HG02759 (cell line): ENCODE results near the gene TBATA.

ENCODE experiments used
- ATAC-seq: cut with Tn5 transposase; IDR thresholded peaks from one replicate; pipeline ENCODE4 v1.9.1; 2021; ENCODE audit warnings: mild to moderate bottlenecking, moderate library complexity; ENCODE audit not compliant: unreplicated experiment

Gene TBATA, protein sequence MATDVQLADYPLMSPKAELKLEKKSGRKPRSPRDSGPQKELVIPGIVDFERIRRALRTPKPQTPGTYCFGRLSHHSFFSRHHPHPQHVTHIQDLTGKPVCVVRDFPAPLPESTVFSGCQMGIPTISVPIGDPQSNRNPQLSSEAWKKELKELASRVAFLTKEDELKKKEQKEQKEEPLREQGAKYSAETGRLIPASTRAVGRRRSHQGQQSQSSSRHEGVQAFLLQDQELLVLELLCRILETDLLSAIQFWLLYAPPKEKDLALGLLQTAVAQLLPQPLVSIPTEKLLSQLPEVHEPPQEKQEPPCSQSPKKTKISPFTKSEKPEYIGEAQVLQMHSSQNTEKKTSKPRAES

DNA sequence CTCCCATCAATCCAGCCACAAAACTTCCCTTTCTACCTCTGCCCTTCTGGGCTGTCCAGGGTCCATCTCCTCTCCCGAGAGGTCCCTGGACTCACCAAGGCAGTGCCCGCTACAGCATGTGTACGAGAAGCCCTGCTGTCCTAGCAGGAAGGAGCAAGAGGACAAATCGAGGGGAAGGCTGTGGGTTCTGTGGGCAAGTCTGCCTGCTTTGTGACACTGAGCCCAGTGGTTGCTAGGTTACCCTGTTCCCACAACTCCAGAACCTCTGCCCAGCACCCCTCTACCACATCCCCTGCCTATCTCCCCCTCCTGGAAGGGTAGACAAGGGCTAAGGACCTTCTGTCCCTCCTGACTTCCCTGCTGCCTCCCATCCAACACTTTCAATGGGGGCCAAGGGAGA lies at the start of gene TBATA:
TBATA (minus strand) TSS at position 188 of the 400 bp plus-strand sequence. CDS start 1,998 bp downstream, outside the sequence.
- ATAC-seq: no peak

- no peak for ATAC-seq
These were observed 49.4 kb upstream of the TBATA start for GRCh38 chr10:70834441-70835151.

- no peak for ATAC-seq
These were observed 48.8 kb upstream of the TBATA start for GRCh38 chr10:70834021-70834420.

DNA sequence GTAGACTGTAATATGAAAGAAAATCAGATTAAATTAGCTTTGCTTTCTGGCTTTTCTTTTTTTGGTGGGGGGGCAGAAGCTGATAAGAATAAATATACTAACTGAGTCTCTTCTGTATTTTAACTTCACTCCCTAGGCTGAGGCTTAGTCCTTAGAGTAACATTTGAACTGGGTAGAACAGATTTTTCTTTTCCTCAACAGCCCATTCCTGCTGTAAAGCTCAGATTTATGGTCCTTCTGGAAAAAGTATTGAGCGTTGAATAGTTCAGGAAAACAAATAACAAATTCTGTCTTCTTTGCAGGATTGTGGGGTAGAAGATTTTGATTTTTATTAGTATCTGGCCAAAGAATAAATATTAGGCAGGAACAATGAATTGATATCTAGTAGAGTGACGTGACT lies 48.4 kb upstream of the TBATA start:
- ATAC-seq: no peak

- no peak for ATAC-seq
These were observed 47.8 kb upstream of the TBATA start for GRCh38 chr10:70832852-70833528.

DNA sequence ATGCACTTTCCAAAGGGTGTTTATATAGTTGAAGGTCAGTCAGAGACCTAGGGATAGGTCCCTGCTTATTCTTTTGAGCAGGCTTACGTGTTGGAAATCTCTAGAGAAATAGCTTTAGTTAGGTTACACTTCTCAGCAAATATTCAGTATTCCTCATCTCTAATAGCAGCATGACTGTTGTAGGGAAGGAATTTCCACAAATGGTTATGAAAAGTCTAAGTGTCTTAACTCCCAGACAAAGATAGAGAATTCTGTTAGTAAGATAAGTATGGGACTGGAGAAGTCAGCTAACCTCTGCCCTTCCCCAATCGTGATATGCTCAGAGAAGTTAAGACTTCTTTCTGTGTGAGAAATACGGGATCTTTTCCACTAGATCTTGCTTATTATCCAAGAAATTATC lies 47.0 kb upstream of the TBATA start:
- no peak for ATAC-seq

DNA sequence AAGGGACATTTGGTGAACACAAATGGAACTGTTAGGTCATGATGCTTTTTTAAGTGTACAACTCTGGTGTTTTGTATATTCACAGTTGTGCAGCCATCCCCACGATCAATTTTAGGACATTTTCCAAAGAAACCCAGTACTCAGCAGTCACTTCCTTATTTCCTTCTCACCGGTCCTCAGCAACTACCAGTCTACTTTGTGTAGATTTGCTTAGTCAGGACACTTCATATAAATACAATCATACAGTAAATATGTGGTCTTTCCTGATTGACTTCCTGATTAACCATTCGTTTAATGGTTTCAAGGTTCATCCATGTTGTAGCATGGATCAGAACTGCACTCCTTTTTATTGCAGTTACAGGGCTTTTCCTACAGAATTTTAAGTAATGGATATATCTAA lies 45.0 kb upstream of the TBATA start:
- ATAC-seq: no peak

DNA sequence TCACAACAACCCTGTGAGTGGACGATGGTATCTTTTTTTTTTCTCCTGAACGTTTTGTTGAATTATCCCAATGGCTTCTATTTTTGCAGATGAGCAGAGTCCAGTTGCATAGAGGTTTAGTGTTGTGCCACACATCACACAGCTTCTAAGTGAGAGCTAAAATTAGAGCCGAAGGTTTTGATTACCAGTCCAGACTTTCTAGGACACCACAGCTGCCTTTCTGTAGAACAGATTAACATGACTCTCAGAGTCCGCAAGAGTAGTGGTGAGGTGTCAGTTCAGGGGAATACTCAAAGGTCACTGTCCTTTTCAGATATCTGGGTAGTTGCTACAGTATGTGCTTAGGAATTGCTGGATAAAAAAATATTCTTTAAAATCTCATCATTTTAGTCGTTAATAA lies 44.4 kb upstream of the TBATA start:
- no peak for ATAC-seq

GRCh38 chr10:70828923-70829322 lies 43.7 kb upstream of the TBATA start:
- no peak for ATAC-seq

DNA sequence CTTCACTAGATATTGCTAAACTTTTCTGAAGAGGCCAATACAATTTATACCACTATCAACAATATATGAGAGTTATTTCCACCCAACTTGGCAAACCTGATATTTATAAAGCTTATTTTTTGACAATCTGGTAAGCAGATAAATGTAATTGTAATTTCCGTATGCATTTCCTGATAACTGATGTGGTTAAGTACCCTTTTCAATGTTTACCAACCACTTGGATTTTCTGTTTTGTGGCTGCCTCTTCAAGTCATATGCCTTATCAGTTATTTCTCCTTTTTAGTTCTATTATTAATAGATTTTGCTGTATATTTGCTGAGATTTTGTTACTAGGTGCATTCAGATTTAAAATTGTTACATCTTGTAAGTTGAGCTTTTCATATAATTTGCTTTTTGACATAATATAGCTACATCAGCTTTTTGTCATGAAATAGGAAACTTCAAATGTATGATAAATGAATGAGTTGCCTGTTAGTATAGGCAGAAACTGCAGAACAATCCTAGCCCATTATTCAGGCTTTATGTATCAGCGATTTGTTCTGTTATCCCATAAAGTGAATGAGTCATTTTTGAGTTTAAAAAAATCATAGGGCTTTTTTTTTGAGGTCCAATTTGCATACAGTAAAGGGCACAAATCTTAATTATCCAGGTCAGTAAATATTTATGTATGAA lies 42.0 kb upstream of the TBATA start:
- no peak for ATAC-seq

DNA sequence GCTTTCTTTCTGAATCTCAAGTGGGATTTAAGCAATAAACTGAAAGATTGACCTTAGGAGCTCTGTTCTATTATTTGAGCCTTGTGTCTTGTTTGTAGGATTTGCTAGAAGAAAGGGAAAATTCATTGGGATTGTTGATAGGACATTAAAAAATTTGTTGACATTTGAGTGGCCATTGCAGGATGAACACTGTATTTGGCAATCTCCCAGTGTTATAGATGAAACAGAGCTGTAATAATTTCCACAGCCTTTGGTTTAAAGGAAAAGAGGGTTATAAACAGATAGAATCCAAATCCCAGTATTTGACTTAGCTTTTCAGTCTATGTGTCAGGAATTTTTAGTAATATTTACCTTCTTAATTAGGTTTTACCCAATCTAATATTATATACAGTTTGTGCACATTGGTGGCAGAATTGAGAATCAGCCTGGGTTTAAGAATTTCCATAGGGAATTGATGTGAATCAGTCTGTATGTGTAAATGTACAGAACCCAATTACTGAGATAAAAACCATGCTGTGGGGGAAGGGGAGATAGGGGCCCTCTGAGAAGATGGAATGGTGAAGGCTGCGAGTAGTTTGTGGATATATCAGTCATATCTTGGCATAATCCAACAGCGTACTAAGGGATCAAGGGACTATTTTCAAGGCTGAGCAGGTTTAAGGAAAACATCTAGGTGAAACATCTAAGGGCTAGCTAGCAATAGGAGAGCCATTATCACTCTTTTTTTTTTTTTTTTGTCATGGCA lies 37.1 kb upstream of the TBATA start:
- ATAC-seq: no peak

GRCh38 chr10:70820976-70821750 lies 36.0 kb upstream of the TBATA start:
- ATAC-seq: no peak

DNA sequence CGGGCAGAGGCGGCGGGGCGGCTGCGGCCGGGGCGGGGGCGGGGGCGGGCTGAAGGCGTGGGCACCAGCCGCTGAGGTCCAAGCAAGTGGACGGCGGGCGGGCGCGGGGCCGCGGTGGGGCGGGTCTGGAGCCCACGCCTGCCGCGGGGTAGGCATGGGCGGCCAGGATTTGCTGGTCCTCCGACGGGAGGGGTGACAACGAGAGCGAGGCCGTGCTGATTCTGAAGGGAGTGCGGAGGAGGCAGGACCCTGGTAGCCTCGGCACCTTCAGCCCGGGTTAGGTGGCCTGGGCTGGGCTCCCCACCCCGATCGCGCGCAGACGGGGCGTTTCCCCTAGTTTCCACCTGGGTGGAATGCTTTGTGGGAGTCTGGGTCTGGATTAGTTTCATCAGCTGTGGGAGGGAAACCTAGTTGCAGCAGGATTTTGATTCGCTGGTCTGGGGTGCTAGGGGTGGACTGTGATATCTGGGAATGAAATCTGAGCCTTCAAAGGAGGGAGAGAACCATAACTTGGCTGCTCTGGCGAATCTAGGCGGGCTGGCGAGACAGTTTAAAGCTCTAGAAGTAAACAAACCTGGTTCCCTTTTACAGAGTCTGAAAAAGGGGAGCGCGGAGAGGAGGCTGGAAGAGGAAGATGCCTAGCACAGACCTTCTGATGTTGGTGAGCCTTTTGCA lies 31.2 kb upstream of the TBATA start:
- ATAC-seq: peak; percentile 45

DNA sequence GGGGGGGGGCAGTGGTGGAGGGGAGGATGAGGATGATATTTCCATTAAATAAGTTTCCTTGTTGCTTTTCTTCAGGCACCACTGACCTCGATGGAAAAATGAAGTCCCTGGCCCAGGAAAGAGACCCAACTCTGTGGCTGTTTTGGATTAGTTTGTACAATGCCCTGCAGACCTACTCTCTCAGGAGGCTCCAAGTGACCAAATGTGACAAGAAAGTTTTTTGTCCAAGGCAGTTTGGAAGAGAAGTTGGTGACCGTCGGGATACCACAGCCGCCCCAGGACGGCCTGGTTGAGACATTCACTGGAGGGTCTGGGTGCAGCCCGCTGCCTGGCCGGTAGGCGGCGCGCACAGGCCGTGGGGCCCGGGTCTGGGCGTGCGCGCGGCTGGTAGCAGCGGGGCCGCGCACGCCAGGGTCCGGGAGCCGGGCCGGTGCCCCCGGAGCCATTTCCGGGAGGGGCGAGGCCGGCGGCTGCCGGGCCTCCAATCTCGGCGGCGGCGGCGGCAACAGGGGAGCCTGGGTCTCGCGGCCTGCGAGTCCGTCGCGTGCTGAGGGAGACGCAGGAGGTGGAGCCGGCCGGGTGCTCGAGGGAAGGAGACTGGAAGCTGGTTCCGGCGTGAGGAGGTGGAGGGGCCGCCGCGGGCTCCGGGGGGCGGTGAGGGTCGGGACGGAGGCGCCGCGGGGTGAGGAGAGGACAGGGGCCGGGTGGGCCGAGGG lies 30.5 kb upstream of the TBATA start, which contains the start of gene SGPL1:
SGPL1 (plus strand) TSS at position 445 of the 716 bp plus-strand sequence. CDS start 906 bp downstream, outside the sequence.
- peak; percentile 92 for ATAC-seq

- ATAC-seq: no peak
These were observed 28.9 kb upstream of the TBATA start for GRCh38 chr10:70814126-70814525.

GRCh38 chr10:70812814-70813213 lies 27.6 kb upstream of the TBATA start:
- no peak for ATAC-seq

- ATAC-seq: no peak
These were observed 26.7 kb upstream of the TBATA start for GRCh38 chr10:70811881-70812280.

DNA sequence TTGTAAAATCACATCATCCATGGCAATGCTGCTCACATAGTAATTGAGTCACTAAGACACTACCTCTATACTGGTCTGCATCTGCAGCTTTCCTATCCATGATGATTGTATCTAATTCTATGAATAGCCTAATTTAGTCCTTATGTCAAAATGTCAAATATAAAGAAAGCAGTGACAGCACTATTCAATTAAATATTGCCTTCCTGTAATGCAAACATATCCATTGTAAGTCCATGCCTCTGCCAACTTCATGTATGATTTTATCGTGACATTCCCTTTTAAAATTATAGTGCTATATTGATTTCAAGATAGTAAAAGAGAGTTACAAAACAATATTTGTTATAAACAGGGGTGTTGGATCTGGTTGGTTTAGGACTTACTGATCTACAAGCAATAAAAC lies 25.8 kb upstream of the TBATA start:
- no peak for ATAC-seq
